Erythroblast (primary cell): ENCODE data around the gene MTR.

ENCODE experiments used
- DNase-seq, 2 experiments: peaks; one replicate each; lab custom pipeline; 2025; lab: John Stamatoyannopoulos, UW
- GATA1 ChIP-seq: IDR thresholded peaks from 2 replicates; pipeline ENCODE4 v1.6.1; 2011; ENCODE audit warnings: low read depth, mild to moderate bottlenecking, control low read depth, low read length, moderate library complexity
- POLR2A ChIP-seq: IDR thresholded peaks from 2 replicates; pipeline ENCODE4 v1.6.1; 2011; ENCODE audit warnings: mild to moderate bottlenecking, low read length

MTR gene

GRCh38 chr1:236869911-236870310 is 74.8 kb downstream of the MTR start:
- DNase-seq, result no peak
- no peak for TF ChIP-seq POLR2A
- no peak for TF ChIP-seq GATA1

DNA sequence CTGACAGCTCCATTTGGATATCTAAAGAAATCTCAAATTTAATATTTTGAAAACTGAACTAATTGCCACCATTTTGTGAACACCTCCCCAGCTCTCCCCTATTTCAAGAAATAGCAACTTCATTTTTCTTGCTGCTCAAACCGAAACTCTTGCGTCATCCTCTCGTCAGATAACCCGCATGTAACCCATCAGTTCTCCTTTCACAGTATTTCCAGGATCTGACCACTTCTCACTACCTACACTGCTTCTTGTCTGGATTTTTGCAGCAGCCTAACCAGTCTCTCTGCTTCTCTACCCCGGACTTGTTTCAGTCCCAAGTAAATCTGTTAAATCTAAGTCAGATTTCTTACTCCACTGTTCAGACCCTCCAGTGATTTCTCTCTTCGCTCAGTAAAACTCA is 75.6 kb downstream of the MTR start:
- TF ChIP-seq POLR2A (no peak), GATA1 (no peak)
- DNase-seq, result peak; percentile 5 to 62

DNA sequence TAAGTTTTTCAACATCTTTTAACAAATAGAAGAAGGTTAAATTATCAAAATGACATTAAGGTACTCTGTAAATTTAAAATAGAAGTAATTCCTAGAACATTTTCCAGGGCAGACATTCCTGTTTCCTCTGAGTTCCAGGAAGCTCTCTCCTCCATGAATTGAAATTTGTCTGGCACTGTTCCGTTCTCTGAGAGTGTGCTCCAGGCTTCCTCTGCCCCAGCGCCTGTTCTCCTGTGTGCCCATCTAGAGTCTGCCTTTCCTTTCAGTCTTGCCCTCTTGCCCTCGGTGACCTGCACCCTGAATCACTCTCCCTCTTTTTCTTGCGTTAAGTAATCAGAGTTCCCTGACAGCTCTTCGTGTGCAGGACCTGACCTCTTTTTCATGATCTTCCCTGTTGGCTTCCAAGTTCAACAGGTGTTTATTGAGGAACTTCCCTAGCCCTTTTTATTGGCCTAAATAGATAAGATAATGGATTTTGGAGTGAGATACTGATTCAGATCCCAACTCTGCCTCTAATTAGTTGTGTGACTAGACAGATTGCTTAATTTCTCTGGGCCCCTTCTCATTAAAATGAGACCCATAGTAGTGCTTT is 77.1 kb downstream of the MTR start:
- DNase-seq, result no peak
- no peak for TF ChIP-seq GATA1
- TF ChIP-seq POLR2A, result no peak

DNA sequence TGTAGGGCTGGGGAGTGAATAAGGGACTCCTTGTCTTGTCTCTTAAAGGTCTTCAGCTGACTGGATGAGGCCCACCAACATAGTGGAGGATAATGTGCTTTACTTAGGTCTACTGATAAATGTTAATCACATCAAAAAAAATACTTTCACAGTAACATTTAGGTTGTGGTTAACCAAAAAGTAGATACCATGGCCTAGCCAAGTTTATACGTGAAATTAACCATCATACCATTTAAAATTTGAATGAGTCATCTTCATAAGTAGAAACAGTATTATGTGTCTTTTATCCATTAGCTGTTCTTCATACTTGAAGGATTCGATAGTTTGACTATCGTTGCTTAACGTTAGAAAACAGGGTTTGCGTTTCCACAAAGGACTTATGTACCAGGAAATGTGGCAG is 80.9 kb downstream of the MTR start:
- TF ChIP-seq POLR2A (no peak), GATA1 (no peak)
- no peak for DNase-seq

DNA sequence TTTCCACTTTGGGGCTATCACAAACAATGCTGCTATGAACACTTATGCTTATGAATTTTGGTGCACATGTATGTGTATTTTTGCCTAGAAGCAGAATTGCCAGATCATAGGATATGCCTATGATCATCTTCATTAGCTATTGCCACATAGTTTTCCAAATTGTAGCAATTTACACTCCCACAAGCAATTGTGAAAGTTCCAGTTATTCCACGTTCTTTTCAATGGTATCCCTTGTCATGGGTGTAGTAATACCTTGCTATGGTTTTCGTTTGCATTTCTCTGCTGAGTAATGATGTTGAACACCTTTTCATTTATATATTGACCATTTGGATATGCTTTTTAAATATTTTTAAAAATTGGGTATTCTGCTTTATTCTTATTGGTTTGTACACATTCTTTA is 82.6 kb downstream of the MTR start:
- TF ChIP-seq GATA1, result no peak
- no peak for TF ChIP-seq POLR2A
- no peak for DNase-seq

GRCh38 chr1:236880209-236880608 is 85.1 kb downstream of the MTR start:
- DNase-seq, result no peak
- TF ChIP-seq GATA1, result no peak
- TF ChIP-seq POLR2A, result no peak

DNA sequence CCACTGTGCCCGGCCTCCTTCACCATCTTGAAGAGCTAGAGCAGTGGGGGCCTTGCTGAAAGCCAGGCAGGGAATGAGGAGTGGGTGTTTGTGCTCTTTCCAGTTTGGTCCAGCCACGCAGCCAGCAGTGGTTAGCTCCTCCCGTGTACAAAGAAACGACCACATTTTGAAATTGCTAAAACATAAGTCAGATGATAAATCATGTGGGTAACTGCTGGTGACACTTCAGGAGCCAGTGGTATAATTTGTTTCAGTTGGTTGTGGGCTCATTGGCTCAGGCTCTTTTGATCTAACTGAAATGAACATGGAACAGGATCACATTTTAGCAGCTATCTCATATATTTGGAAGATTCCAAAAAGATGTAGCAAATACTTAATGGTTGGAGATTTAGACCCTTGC is 87.6 kb downstream of the MTR start:
- TF ChIP-seq GATA1, result no peak
- TF ChIP-seq POLR2A, result no peak
- no peak for DNase-seq

- DNase-seq, result no peak
- TF ChIP-seq GATA1, result no peak
- TF ChIP-seq POLR2A, result no peak
Observed at GRCh38 chr1:236886199-236886598, 91.1 kb downstream of the MTR start.

GRCh38 chr1:236887081-236887480 is 92.0 kb downstream of the MTR start:
- TF ChIP-seq GATA1, result no peak
- TF ChIP-seq POLR2A, result no peak
- DNase-seq, result no peak

DNA sequence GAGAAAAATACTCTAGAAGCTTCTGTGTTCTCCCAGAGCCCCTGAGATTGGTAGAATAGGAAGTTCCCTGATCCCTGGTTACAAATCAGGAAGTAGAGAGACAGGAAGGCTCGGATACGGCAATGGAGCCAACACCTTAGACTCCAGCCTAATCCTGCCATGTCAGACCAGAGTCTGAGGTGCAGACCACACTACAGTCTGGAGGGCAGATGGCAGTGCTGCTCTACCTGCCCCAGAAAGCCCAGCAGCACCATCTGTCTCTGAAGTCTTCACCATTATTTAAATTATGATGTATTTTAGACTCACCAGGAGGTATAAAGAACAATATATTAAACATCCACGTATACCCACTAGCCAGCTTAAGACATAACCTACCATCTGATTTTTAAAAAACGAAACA is 93.0 kb downstream of the MTR start:
- TF ChIP-seq POLR2A (no peak), GATA1 (no peak)
- peak in 1 of 2 experiments; percentile 17 for DNase-seq

DNA sequence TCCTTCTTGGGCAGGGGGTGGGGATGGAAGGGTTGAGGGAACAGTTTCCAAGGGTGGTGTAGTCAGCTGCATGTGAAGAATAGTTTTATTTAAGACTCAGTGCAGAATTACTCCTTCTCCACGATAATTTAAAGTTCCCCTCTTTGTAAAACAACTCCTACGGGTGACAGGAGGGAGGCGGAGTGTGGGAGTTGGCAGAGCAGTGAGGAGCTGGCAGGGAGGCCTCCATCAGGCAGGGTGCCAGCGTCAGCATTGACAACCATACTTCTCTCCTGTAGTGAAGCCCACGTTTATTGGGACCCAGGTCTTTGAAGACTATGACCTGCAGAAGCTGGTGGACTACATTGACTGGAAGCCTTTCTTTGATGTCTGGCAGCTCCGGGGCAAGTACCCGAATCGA is 93.8 kb downstream of the MTR start:
- TF ChIP-seq GATA1 (no peak), POLR2A (no peak)
- DNase-seq, result no peak

GRCh38 chr1:236890152-236891056 is 95.3 kb downstream of the MTR start:
- no peak for DNase-seq
- TF ChIP-seq POLR2A, result no peak
- no peak for TF ChIP-seq GATA1

DNA sequence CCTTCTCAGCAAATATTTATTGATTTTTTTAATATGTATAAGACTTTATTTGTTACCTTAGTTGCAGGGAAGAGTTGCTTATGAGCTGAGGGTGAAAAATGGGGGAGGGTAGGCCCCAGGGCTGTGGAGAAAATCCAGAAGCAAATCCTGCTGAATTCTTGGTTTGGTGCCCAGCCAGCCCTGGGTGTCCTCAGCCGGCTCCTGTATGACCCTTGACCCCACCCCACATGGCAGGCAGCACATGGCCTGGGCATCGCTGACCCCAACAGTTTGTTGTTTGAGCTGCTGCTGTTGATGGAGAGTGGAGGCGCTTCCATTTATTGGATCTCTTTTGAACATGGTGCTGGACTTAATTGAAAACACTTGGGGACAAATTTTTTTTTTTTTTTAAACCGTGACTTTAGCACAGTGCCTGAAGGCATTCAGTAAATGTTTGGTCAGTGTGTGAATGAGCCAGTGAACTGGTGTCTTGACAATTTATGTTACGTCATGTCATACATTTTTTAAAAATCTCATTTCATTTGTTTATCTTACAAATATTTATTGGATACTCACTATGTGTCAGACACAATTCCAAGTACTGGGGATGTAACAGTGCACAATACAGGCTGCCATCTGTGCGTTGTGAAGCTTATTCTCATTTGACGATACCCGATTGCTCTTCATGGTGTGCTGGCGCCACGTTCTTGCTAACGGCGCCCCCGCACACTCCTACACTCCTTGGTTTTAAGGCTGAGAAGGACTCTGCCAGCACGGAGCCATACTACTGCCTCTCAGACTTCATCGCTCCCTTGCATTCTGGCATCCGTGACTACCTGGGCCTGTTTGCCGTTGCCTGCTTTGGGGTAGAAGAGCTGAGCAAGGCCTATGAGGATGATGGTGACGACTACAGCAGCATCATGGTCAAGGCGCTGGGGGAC is 98.8 kb downstream of the MTR start:
- DNase-seq, result no peak
- no peak for TF ChIP-seq POLR2A
- no peak for TF ChIP-seq GATA1
